ENCODE data around the gene FILIP1L.

FILIP1L gene

GRCh38 chr3:100019719-100020118 is 94.6 kb downstream of the FILIP1L start:
- no peak for DNase-seq (ENCODE audit: low read depth in 1 of 2, low spot score in 1 of 2)

GRCh38 chr3:100018806-100019205 is 95.5 kb downstream of the FILIP1L start:
- no peak for DNase-seq (ENCODE audit: low read depth in 1 of 2, low spot score in 1 of 2)

GRCh38 chr3:100010087-100010417 is 104.2 kb downstream of the FILIP1L start:
- DNase-seq (ENCODE audit: low read depth in 1 of 2, low spot score in 1 of 2) = no peak

- no peak for DNase-seq (ENCODE audit: low read depth in 1 of 2, low spot score in 1 of 2)
Measured at GRCh38 chr3:100009276-100010086, 104.8 kb downstream of the FILIP1L start.

GRCh38 chr3:100008081-100008698 is 106.1 kb downstream of the FILIP1L start:
- no peak for DNase-seq (ENCODE audit: low read depth in 1 of 2, low spot score in 1 of 2)

- no peak for DNase-seq (ENCODE audit: low read depth in 1 of 2, low spot score in 1 of 2)
Measured at GRCh38 chr3:100007313-100007712, 107.0 kb downstream of the FILIP1L start.

- no peak for DNase-seq (ENCODE audit: low read depth in 1 of 2, low spot score in 1 of 2)
Measured at GRCh38 chr3:100006570-100007271, 107.6 kb downstream of the FILIP1L start.

GRCh38 chr3:100005665-100006393 is 108.5 kb downstream of the FILIP1L start:
- DNase-seq (ENCODE audit: low read depth in 1 of 2, low spot score in 1 of 2) = no peak

GRCh38 chr3:100004931-100005330 is 109.4 kb downstream of the FILIP1L start:
- DNase-seq (ENCODE audit: low read depth in 1 of 2, low spot score in 1 of 2) = no peak

- DNase-seq (ENCODE audit: low read depth in 1 of 2, low spot score in 1 of 2) = no peak
Measured at GRCh38 chr3:100003609-100004503, 110.4 kb downstream of the FILIP1L start.

- DNase-seq (ENCODE audit: low read depth in 1 of 2, low spot score in 1 of 2) = no peak
Measured at GRCh38 chr3:100002599-100003350, 111.5 kb downstream of the FILIP1L start.

GRCh38 chr3:100001526-100002270 is 112.6 kb downstream of the FILIP1L start:
- no peak for DNase-seq (ENCODE audit: low read depth in 1 of 2, low spot score in 1 of 2)

- no peak for DNase-seq (ENCODE audit: low read depth in 1 of 2, low spot score in 1 of 2)
Measured at GRCh38 chr3:100001083-100001482, 113.2 kb downstream of the FILIP1L start.

- DNase-seq (ENCODE audit: low read depth in 1 of 2, low spot score in 1 of 2) = no peak
Measured at GRCh38 chr3:99999536-99999935, 114.8 kb downstream of the FILIP1L start.

GRCh38 chr3:99997293-99997692 is 117.0 kb downstream of the FILIP1L start:
- no peak for DNase-seq (ENCODE audit: low read depth in 1 of 2, low spot score in 1 of 2)

GRCh38 chr3:99990179-99990578 is 124.1 kb downstream of the FILIP1L start:
- DNase-seq (ENCODE audit: low read depth in 1 of 2, low spot score in 1 of 2) = no peak

GRCh38 chr3:99984668-99985067 is 129.6 kb downstream of the FILIP1L start:
- no peak for DNase-seq (ENCODE audit: low read depth in 1 of 2, low spot score in 1 of 2)

GRCh38 chr3:99984139-99984538 is 130.2 kb downstream of the FILIP1L start:
- no peak for DNase-seq (ENCODE audit: low read depth in 1 of 2, low spot score in 1 of 2)

GRCh38 chr3:99982650-99983049 is 131.7 kb downstream of the FILIP1L start:
- no peak for DNase-seq (ENCODE audit: low read depth in 1 of 2, low spot score in 1 of 2)

Measured in stimulated activated CD4-positive, alpha-beta T cell treated with anti-CD3 and anti-CD28 coated beads, Interleukin-15, amount 100 ng/mL, for 1 hour (primary cell).